HuH-7.5 (cell line): ENCODE measurements around the gene HYCC2.
"Not testable (repeated sequence)": the region's sequence is repeated elsewhere in the genome, so short reads cannot be mapped to it uniquely, and the experiment has no call there.

Experiments
- DNase-seq: peaks from one replicate; pipeline ENCODE4 v3.0.0; 2011; ENCODE audit warnings: low spot score

HYCC2 gene

DNA sequence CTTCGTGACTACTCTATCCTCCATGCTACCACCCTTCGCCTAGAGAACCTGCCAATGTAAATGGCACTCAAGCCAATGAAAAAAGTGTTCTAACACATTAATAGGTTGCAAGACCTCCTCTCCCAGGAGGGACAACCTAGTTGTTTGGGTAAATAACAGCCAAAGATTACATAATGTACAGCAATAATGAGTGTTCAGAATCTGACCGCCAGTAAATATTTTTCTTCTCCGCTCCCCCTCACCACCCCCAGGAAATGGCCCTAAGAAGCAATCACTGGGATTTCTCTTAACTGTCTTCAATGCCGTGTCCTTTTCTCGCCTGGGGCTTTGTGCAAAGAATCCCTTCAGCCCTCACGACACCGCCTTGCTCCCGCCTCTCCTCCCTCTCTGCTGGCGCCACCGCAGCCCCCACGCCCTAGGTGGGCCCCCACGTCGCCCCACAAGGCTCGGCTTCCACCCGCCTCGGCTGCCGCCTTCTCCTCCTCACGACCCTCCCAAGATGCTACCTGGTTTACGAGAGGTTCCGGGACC lies 458 bp downstream of the HYCC2 start:
- DNase-seq = no peak

DNA sequence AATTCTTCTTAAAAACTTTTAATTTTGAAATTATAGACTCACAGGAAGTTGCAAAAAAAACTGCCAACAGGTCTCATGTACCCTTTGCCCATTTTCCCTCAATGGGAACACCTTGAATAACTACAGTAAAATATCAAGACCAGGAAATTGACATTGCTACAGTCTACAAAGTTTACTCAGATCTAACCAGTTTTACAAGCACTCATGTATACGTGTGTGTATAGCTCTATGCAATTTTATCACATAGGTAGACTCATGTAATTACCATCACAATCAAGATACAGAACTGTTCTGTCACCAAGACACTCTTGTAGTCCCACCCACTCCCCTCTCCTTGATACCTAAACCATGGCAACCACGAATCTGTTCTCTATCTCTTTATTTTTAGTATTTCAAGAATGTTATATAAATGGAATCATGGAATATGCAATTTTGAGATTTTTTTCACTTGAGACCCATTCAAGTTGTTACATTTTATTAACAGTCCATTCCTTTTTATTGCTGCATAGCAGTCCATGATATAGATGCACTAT lies 6.6 kb downstream of the HYCC2 start:
- no peak for DNase-seq

DNA sequence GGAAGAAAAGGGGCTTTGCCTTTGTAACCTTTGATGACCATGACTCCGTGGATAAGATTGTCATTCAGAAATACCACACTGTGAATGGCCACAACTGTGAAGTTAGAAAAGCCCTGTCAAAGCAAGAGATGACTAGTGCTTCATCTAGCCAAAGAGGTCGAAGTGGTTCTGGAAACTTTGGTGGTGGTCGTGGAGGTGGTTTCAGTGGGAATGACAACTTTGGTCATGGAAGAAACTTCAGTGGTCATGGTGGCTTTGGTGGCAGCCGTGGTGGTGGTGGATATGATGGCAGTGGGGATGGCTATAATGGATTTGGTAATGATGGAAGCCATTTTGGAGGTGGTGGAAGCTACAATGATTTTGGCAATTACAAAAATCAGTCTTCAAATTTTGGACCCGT lies 8.0 kb downstream of the HYCC2 start:
- DNase-seq = not testable (repeated sequence)

DNA sequence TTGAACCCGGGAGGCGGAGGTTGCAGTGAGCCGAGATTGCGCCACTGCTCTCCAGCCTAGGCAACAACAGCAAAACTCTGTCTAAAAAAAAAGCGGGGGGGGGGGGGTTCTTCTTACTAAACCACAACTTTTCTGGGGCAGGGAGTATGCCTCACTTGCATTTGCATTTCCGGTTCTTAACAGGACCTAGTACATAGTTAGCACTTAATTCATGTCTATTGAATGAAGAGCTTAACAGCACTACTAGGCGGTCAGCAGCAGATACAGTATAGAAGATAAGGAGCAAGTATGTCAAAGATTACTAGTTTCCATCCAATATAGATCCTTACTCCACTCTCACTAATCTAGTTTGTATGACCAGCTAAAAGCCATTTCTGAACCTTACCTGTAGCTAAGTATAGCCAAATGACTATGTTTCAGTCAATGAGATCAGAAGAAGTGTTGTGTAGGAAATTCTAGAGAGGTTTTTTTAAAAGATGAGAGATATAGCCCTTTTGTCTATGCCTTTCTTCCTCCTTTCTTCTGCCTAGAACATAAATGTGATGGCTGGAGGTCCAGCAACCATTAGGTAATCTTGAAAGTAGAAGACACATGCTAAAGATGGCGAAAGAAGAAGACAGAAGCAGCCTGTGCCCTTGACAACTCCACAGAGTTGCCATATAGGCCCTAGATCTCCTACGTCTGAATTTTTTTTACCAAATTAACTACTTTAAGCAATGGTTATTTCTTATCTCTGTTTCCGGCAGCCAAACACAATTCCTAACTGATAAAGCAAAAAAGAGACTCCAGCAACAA lies 11.3 kb downstream of the HYCC2 start:
- no peak for DNase-seq

DNA sequence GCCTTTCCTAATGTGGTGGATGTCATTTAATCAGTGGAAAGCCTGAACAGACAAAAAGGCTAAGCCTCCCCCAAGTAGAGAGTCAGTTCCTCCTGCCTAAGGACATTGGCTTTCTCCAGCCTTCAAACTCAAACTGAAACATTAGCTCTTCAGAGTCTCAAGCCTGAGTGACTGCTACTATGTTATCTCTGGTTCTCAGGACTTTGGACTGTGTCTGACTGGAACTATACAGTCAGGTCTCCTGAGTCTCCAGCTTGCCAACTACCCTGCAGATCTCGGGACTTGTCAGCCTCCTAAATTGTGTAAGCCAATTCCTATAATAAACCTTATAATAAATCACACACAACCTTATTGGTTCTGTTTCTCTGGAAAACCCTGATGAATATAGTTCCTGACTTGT lies 12.6 kb downstream of the HYCC2 start:
- DNase-seq = no peak

DNA sequence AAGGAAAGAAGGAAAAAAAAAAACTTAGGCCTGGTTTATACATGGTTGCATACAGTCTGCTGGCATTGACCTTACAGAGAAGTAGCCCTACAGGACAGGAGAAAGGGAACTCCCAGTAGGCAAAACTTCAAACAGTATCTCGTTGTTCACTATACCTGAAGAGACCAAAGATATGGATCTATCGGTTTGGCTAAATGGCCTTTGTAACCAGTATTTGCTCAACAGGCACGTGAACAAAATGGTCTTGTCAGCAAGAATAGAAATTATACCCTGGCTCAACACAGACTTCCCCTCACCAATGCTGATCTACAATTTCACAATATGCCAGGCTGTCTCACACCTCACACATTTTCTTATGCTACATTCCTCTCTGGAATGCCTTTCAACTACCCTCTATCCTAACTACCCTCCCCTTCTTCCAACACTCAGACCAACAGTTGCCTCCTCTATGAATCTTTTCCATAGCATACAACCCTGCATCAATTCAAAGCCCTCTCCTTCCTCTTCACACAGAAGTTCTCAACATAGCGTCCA lies 13.7 kb downstream of the HYCC2 start:
- no peak for DNase-seq

DNA sequence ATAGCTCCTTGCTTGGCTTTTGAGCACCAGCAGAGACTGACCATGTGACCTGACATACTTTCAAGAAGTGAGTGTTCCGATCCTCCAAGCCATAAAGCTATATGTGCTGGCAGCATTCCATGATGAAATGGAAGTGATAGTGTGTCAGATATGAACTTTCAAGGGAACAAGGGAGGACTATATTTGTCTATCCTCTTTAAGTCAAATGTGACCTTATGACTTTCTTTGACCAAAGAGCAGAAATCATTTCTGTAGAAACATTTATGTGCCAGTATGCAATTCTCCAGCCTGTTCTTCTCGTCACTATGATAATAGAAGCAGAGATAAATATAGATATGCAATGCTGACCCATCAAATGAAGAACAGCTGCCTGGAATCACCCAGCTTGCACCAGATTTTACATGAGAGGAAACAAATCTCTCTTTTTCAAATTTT lies 14.4 kb downstream of the HYCC2 start:
- no peak for DNase-seq

DNA sequence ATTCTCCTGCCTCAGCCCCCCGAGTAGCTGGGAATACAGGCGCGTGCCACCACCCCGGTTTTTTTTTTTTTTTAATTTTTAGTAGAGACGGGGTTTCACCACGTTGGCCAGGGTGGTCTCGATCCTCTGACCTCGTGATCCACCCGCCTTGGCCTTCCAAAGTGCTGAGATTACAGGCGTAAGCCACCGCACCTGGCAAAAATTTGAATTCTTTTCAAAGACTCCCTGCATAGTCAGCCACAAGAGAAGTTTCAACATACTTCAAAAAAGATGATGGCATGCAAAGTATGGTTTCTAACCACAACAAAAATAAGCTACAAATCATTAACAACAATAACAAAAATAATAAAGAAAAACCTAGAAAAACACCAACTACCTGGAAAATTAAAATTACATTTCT lies 22.0 kb downstream of the HYCC2 start:
- DNase-seq = no peak

DNA sequence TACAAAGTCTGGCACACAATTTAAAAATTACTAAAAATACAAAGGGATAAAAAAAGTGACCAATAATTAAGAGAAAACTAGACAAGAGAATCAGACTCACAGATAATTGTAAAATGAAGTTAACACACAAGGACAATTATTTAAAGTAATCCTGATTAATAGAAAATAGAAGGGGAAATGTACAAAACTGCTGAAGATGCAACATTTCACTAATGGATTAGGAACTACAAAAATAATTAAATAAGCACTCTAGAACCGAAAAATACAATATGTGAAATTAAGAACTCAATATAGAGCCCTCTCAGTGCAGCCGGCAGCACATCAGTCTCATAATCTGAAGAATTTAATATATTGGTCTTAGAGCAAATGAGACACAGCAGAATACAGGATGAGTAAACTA lies 24.6 kb downstream of the HYCC2 start:
- no peak for DNase-seq

DNA sequence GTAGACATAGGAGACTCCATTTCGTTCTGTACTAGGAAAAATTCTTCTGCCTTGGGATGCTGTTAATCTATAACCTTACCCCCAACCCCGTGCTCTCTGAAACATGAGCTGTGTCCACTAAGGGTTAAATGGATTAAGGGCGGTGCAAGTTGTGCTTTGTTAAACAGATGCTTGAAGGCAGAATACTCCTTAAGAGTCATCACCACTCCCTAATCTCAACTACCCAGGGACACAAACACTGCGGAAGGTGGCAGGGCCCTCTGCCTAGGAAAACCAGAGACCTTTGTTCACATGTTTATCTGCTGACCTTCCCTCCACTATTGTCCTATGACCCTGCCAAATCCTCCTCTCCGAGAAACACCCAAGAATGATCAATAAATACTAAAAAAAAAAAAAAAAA lies 28.4 kb downstream of the HYCC2 start:
- DNase-seq = not testable (repeated sequence)

DNA sequence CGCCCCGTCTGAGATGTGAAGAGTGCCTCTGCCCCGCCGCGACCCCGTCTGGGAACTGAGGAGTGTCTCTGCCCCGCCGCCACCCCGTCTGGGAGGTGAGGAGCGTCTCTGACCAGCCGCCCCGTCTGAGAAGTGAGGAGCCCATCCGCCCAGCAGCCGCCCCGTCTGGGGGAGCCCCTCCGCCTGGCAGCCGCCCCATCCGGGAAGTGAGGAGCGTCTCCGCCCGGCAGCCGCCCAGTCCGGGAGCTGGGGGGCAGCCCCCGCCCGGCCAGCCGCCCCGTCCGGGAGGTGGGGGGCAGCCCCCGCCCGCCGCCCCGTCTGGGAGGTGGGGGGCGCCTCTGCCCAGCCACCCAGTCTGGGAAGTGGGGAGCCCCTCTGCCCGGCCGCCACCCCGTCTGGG lies 29.0 kb downstream of the HYCC2 start:
- not testable (repeated sequence) for DNase-seq

DNA sequence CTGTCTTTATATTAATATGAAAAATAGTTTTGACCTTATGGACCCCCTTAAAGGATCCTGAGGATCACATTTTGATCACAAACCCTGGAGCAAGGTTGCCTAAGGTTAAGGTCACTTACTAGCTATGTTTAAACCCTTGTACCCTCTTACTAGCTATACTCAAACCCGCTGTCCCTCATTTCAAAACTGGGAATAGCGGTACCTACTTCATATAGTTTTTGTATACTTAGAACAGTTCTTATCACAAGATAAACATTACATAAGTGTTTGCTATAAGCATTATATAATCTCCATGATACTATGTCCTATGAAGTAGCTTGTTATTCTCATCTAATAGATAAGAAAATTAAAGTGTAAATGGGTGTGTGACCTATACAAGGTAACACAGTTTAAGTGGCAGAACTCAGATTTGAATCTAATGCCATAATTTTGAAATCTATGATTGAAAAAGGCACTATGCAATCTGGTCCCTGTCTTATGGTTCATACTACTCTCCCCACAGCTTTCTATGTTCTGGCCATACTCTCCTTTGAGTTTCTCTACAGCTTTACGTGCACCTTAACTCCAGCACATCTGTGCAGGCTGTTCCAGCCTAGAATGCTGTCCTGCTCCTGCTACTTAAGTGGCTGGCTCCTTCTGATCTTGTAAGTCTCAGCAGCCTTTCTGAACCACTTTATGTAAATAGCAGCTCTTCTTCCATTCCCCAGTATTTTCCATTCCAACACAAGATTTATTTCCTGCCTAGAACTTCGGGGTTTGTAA lies 30.4 kb downstream of the HYCC2 start:
- peak; percentile 42 for DNase-seq

DNA sequence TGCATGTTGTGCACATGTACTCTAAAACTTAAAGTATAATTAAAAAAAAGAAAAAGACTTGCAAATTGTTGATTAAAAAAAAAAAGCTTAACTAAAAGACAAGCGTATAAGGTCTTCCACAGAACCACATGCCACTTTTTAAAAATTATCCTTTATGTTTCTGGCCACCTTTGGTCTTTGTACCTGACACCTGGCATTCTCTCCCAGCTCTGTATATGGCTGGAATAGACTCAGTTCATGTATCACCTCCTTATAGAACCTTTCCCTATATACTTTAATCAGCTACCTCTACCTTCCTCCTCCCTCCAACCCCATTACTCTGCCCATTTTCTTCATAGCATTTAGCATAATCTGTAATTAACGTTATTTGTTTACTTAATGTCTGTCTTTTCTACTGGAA lies 32.6 kb downstream of the HYCC2 start:
- DNase-seq = no peak

DNA sequence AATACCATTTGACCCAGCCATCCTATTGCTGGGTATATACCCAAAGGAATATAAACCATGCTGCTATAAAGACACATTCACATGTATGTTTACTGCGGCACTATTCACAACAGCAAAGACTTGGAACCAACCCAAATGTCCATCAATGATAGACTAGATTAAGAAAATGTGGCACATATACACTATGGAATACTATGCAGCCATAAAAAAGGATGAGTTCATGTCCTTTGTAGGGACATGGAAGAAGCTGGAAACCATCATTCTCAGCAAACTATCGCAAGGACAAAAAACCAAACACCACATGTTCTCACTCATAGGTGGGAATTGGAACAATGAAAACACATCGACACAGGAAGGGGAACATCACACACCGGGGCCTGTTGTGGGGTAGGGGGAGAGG lies 33.1 kb downstream of the HYCC2 start:
- not testable (repeated sequence) for DNase-seq

DNA sequence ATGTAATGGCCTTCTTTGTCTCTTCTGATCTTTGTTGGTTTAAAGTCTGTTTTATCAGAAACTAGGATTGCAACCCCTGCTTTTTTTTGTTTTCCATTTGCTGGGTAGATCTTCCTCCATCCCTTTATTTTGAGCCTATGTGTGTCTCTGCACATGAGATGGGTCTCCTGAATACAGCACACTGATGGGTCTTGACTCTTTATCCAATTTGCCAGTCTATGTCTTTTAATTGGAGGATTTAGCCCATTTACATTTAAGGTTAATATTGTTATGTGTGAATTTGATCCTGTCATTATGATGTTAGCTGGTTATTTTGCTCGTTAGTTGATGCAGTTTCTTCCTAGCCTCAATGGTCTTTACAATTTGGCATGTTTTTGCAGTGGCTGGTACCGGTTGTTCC lies 37.1 kb downstream of the HYCC2 start:
- DNase-seq = not testable (repeated sequence)

DNA sequence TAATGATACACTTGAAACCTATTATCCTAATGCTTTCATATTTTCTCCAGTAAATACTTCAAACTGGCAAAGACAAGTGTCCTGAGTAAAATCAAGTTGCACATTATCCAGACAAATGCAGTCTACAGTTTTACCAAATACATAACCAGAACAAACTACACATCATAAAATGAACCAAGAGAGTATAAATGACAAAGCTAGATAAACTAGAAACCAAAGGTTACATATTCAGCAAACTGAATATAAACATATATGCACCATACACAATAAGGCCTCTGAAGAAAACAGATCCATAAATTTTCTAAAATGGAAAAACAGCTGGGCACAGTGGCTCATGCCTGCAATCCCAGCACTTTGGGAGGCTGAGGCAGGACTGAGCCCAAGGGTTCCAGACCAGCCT lies 47.0 kb downstream of the HYCC2 start:
- no peak for DNase-seq

DNA sequence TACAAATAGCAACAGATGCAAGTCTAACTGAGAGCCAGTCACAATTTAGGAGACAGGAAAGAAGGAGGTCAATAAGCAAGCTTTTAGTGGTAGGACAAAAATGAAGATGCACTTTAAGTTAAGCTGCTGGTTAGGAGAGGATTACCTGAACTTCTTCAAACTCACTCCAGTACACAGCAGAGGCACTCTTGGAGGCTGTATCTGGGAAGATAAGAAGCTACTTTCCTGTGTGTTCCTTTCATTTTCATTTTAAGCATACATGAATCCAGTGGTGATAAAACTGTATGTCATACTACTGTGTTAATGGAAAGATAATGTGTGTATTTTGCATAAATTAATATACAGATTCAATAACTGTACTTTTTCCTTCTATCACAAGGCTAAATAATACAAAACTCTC lies 49.6 kb downstream of the HYCC2 start:
- DNase-seq = no peak
